ENCODE results near the gene ASPG.
"Not testable (repeated sequence)": the region's sequence is repeated elsewhere in the genome, so short reads cannot be mapped to it uniquely, and the experiment has no call there.

The ASPG gene

GRCh38 chr14:104146651-104147345 is 61.3 kb downstream of the ASPG start:
- DNase-seq (ENCODE audit: low read depth, low spot score): no peak

DNA sequence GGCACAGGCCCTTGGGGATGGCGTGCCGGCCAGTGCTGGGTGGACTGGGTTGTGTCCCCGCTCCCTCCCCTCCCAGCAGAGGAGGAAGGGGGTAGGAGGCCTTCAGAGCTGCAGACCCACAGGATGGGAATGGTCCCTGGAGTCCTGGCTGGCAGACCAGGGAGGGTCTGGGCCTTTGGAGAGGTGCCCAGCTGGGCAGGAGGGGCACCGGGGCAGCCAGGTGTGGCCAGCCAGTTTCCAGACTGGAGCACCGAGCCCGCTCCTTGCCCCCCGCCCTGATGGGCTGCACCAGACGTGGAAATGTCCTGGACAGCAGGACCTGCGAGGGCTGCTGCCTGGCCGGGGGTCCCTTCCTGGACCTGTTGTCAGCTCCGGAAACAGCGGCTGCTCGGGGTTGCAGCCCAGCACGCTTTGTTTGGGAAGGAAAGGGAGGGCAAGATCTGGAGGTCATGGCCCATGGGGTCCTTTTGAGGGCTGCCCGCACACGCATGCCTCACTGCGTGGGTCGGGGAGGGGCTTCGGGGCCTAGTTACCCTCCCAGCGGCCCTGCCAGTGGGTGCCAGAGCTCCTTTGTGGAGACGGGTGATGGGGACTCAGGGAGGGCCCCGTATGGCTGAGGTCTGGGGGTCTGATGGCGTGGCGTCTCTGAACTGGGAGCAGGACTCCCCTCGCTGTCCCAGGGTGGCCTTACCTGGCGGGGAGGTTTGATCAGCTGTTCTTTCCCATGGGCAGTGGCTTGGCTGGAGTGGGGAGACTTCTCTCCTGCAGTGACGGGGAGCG is 62.0 kb downstream of the ASPG start:
- DNase-seq (ENCODE audit: low read depth, low spot score): no peak

DNA sequence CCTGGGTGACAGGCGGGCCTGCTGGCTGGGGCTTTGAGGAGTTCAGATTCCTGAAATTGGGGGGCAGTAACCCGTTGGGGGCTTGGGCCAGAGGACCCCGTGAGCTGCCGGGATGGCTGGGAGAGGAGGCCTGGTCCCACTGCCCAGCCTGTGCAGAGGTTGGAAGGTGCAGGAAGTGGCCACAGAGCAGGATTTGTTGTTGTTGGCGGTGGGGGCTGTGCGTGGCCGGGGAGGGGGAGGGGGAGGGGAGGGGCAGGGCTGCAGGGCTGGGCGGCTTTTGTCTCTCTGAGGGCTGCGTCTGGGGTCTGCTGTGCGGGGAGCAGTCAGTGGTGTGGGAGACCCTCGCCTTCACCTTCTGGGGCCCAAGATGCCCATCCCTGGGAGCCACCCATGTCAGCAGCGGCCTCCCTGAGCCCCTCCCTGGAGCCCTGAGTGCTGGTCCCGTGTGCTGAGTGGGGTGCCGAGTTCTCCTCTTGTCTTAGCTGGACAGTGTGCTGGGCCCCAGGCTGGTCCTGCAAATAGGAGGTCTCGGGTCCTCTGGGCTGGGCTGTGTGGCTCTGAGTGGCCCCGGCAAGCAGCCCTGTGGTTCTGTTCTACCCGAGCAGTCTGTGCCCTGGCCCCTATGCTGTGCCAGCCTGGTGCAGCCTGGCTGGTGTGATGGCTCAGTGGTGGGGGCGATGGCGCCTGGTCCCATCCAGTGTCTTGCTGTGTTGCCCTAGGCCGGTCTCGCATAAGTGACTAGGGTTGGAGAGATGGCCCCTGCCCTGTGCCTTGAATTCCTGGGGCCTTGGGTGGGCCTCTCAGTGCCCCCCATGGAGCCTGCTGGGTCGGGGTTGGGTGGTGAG is 63.2 kb downstream of the ASPG start:
- DNase-seq (ENCODE audit: low read depth, low spot score): no peak

- no peak for DNase-seq (ENCODE audit: low read depth, low spot score)
Observed at GRCh38 chr14:104149278-104149595, 63.7 kb downstream of the ASPG start.

DNA sequence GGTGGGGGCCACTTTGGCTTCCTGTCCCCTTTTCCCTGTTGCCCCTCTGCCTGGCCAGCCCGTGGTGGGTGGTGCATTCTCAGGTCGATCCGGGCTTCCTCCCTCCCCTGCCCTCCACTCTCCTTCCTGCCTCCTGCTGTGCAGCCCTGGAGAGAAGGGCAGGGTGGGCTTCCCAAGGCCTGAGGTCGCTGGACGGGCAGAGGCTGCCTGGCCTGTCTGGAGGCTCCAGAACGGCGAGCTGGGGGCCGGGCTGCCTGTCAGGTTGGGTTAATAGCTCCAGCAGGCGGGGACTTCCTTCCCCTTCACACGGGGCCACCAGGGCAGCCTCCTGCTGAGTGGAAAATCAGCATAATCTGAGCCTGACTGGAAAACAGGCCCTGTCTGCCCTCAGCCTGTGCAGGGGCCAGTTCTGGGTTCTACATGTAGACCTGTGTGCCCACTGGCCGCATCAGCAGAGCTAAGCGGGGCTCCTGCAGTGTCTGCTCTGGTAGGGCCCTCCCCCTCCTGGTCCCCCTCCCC is 64.2 kb downstream of the ASPG start:
- DNase-seq (ENCODE audit: low read depth, low spot score): peak; percentile 93

DNA sequence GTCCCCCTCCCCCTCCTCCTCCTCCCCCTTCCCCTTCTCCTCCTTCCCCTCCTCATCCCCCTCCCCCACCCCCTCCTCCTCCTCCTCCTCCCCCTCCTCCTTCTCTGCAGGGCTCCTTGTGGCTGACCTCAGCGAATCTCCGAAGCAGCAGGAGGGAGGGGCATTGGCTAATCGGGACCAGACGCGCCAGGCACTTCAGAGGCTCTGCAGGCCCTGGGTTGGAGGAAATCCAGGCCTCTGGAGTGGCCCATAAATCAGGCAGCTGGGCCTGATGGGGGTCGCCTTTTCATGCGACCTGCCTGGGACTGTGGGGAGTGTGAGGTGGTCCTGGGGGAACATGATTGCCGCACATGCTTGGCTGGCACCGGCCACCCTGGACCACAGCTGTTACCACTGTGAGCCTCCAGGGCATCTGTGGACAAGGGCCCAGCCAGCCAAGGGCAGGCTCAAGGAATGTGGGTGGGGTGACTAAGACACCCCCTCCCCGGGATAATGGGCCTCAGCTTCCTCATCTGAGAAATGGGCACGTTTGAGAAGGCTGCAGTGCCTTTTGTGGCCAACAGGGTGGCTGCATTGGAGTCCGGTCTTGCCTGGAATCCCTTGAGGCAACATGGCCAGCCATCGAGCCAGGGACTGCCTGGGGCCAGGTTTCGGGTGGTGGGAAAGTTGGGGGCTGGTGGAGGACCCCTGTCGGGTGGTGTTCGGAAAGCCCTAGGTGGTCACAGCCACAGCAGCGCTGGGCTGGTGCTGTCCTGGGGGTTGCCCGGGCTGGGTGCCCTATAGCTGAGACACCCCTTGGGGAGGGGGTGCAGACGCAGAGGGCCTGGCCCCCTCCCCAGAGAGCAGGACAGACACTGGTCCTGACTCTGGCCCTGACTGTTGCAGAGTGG is 64.9 kb downstream of the ASPG start:
- DNase-seq (ENCODE audit: low read depth, low spot score): peak; percentile 93

GRCh38 chr14:104151026-104151381 is 65.5 kb downstream of the ASPG start:
- no peak for DNase-seq (ENCODE audit: low read depth, low spot score)

- no peak for DNase-seq (ENCODE audit: low read depth, low spot score)
Observed at GRCh38 chr14:104151566-104152245, 66.2 kb downstream of the ASPG start.

GRCh38 chr14:104152246-104152575 is 66.7 kb downstream of the ASPG start:
- no peak for DNase-seq (ENCODE audit: low read depth, low spot score)

GRCh38 chr14:104152686-104153393 is 67.3 kb downstream of the ASPG start:
- no peak for DNase-seq (ENCODE audit: low read depth, low spot score)

DNA sequence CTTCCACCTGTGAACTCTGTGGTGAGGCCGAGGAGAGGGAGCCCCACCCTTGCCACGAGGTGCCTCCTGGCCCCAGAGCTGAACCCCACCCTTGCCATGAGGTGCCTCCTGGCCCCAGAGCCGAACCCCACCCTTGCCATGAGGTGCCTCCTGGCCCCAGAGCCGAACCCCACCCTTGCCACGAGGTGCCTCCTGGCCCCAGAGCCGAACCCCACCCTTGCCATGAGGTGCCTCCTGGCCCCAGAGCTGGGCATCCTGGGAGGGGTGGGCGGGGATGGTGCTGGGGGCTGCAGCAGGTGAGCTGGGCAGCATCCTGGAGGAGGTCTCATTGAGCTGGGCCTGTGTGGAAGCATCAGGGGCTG is 67.9 kb downstream of the ASPG start:
- not testable (repeated sequence) for DNase-seq (ENCODE audit: low read depth, low spot score)

DNA sequence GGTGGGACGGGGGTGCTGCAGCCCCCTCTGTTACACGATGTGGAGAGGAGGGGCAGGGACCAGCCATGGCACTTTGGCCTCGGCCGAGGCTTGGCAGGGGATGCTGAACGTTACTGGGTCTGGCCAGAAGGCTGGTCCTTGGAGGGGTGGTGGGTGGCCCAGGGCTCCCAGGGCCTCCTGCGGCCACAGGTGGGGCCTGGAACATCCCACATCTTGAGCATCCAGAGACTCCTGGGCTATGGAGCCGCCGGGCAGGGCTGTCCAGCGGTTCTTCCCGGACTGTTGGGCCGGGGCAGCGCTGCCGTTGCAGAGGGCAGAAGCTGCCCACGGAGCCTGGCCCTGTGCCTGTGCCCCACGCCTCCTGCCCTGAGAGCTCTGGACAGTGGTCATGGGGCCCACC is 68.7 kb downstream of the ASPG start:
- DNase-seq (ENCODE audit: low read depth, low spot score): no peak

DNA sequence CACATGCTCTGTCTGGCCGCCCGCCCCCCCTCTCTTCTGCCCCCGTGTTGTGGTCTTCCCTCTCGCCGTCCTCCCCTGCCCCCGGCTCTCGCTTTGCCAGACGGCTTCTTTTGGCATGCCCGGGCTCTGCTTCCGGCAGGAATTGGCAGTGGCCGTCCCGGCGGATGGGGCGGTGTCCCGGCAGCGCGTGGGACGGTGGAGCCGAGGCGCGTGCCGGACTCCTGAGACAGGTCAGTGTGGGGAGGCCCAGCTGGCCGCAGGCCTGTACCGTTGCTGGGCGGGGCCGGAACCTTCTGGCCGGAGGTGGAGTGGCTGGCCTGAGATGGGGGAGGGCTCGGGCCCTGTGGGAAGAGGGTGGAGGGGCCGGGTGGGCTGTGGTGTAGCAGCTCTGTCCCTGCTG is 70.0 kb downstream of the ASPG start:
- no peak for DNase-seq (ENCODE audit: low read depth, low spot score)

- no peak for DNase-seq (ENCODE audit: low read depth, low spot score)
Observed at GRCh38 chr14:104156142-104156541, 70.6 kb downstream of the ASPG start.

DNA sequence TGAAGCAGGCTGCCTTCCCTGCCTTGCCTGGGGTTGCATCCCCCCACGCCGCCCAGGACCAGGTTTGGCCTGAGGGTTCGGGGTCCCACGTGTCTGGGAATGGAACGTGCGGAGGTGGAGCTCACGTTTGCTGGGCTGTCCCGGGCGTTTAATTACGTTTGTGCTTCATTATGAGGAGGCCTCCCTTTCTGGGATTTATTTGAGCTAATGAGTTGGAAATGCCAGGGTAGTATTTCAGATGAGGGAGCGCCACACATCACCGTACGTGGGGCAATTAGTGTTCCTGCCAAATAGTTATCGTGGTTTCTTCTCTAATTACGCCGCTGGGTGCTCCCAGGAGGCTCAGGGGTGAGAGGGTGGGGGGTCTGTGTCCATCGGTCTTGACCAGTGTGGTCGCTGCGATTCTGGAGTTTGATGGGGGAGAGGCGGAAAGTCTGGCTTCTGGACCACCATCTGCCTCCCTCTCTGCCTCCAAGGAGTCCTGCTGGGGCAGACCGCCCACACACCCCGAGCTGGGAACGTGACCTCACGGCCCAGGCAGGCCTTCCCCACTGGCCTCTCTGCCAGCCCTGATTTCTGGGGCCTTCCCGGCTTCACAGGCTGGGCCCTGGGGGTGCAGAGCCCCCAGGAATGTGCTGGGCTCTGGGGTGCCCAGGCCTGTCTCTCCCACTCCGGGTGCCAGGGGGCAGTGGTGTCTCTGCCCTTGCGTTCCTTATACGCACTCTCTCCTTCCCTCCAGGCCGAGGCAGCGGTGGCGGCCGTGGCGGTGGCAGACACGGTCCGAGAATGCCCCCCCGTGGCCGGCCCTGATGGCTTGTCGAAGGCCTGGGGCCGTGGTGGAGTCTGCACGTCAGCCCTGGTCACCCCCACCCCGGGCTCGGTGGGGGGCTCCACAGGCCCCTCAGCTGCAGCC is 71.8 kb downstream of the ASPG start:
- DNase-seq (ENCODE audit: low read depth, low spot score): peak; percentile 72

GRCh38 chr14:104158827-104159798 is 73.6 kb downstream of the ASPG start:
- no peak for DNase-seq (ENCODE audit: low read depth, low spot score)

DNA sequence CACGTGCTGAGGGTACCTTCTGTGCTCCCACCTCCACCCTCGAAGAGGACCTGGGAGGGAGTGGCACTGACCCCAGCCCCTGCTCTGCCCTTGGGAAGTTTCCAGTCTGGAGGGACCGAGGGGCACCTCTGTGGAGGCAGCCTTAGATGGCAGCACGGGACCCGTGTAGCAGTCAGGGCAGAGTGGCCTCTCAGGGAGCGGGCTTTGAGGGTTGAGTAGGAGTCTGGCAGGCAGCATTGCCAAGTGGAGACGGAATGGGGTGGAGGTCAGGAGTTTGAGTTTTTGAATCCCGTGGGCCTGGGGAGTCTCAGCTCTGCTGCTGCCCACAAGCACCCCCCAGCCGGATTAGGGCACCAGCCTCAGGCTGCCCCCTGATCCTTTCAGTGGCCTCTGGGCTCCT is 74.5 kb downstream of the ASPG start:
- no peak for DNase-seq (ENCODE audit: low read depth, low spot score)
